Body of pancreas (tissue), 4 donors: ENCODE measurements around the gene CRP.

Source experiments
- POLR2A ChIP-seq, 3 donors: fragments of 450-650 bp; IDR thresholded peaks; one replicate each; pipeline ENCODE4 v1.6.1; 2016; ENCODE audit warnings: antibody characterized with exemption in 3 of 3, mild to moderate bottlenecking in 2 of 3
- TF ChIP-seq, protein P1 (sequence below), 7 experiments: fragments of 450-650 bp in 4 of 7; fragments of 200-600 bp in 3 of 7; sonication (generic) in 3 of 7; IDR thresholded peaks; one replicate each; pipeline ENCODE4 v1.5.1; 2016 to 2019; ENCODE audit warnings: antibody characterized with exemption in 7 of 7

DNA sequence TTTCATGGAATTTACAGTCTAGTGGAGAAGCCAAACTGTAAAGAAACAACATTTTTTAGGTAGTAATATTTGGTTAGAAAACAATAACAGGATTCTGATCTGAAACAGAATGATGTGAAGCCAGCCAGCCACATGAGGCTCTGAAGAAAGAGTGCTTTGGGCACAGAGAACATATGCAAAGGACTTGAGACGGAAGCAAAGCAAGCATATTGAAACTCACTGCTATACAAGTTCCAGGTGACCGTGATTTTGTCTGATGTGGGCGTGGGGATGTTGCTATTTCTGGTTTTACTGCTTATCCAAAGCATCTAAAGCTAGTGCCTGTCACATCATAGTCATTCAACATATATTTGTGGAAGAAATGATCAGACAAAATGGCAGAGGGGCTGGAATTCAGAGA is 14.7 kb downstream of the CRP start:
- TF ChIP-seq, protein P1, sequence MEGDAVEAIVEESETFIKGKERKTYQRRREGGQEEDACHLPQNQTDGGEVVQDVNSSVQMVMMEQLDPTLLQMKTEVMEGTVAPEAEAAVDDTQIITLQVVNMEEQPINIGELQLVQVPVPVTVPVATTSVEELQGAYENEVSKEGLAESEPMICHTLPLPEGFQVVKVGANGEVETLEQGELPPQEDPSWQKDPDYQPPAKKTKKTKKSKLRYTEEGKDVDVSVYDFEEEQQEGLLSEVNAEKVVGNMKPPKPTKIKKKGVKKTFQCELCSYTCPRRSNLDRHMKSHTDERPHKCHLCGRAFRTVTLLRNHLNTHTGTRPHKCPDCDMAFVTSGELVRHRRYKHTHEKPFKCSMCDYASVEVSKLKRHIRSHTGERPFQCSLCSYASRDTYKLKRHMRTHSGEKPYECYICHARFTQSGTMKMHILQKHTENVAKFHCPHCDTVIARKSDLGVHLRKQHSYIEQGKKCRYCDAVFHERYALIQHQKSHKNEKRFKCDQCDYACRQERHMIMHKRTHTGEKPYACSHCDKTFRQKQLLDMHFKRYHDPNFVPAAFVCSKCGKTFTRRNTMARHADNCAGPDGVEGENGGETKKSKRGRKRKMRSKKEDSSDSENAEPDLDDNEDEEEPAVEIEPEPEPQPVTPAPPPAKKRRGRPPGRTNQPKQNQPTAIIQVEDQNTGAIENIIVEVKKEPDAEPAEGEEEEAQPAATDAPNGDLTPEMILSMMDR (IDR thresholded peaks at IDR 0.05), result no peak
- no peak for TF ChIP-seq POLR2A (IDR thresholded peaks at IDR 0.05)
